HEK293 (cell line): ENCODE results near the gene PLSCR3.

Experiments
- CTCF ChIA-PET: fragments of 350-600 bp; formaldehyde crosslinking; extraction: SDS; loops from one replicate; lab custom pipeline; 2021; ENCODE audit warnings: antibody characterized with exemption; lab: Yijun Ruan, JAX
- POLR2A ChIA-PET: fragments of 300-600 bp; formaldehyde crosslinking; extraction: SDS; loops from one replicate; lab custom pipeline; 2020; ENCODE audit warnings: antibody characterized with exemption, inconsistent platforms; lab: Yijun Ruan, JAX
- H3K27ac ChIP-seq: fragments of 200-500 bp; sonication (Bioruptor generic); 2 replicates; pipeline ENCODE4 v1.5.1; 2014; ENCODE audit warnings: low read depth, low read length, control low read depth, inconsistent platforms; ENCODE audit errors: extremely low read depth
- H3K36me3 ChIP-seq, 2 experiments: fragments of 200-500 bp in 1 of 2; sonication (Bioruptor generic) in 1 of 2; 1 replicate in 1 of 2; 2 replicates in 1 of 2; pipeline ENCODE4 v1.5.1; 2014 to 2017; ENCODE audit warnings: inconsistent platforms in 2 of 2, low read length in 2 of 2; ENCODE audit not compliant: control insufficient read depth in 2 of 2, insufficient read depth in 1 of 2
- H3K4me1 ChIP-seq: fragments of 200-500 bp; sonication (Bioruptor generic); 2 replicates; pipeline ENCODE4 v1.5.1; 2014; ENCODE audit warnings: mild to moderate bottlenecking, low read length, inconsistent platforms; ENCODE audit not compliant: control insufficient read depth, insufficient read depth
- H3K4me3 ChIP-seq: 2 replicates; pipeline ENCODE4 v1.5.1; 2011; ENCODE audit warnings: low read depth, mild to moderate bottlenecking, control low read depth, low read length, moderate library complexity
- H3K9me3 ChIP-seq: fragments of 200-500 bp; sonication (Bioruptor generic); 2 replicates; pipeline ENCODE4 v1.5.1; 2014; ENCODE audit warnings: low read depth, low read length, inconsistent platforms; ENCODE audit not compliant: control insufficient read depth, insufficient read depth
- KLF9 ChIP-seq: fragments of 450-650 bp; formaldehyde crosslinking; IDR thresholded peaks from 2 replicates; pipeline ENCODE4 v1.5.1; 2016; ENCODE audit warnings: missing biosample characterization, missing genetic modification characterization, low read depth
- SCRT2 ChIP-seq: fragments of 450-650 bp; formaldehyde crosslinking; IDR thresholded peaks from 2 replicates; pipeline ENCODE4 v1.5.1; 2016; ENCODE audit warnings: missing biosample characterization, missing genetic modification characterization
- SP3 ChIP-seq: fragments of 450-650 bp; formaldehyde crosslinking; IDR thresholded peaks from 2 replicates; pipeline ENCODE4 v1.5.1; 2016; ENCODE audit warnings: missing biosample characterization, missing genetic modification characterization
- SP7 ChIP-seq: fragments of 450-650 bp; formaldehyde crosslinking; IDR thresholded peaks from 2 replicates; pipeline ENCODE4 v1.5.1; 2016; ENCODE audit warnings: missing biosample characterization, missing genetic modification characterization
- ZBTB17 ChIP-seq: fragments of 450-650 bp; formaldehyde crosslinking; IDR thresholded peaks from 2 replicates; pipeline ENCODE4 v1.5.1; 2016; ENCODE audit warnings: missing biosample characterization, missing genetic modification characterization
- ZNF239 ChIP-seq: fragments of 450-650 bp; formaldehyde crosslinking; IDR thresholded peaks from 2 replicates; pipeline ENCODE4 v1.5.1; 2016; ENCODE audit warnings: missing biosample characterization, missing genetic modification characterization
- ZNF292 ChIP-seq: fragments of 450-650 bp; formaldehyde crosslinking; IDR thresholded peaks from 2 replicates; pipeline ENCODE4 v1.5.1; 2016; ENCODE audit warnings: low read depth, missing biosample characterization, missing genetic modification characterization, borderline replicate concordance
- ZNF335 ChIP-seq: fragments of 450-650 bp; formaldehyde crosslinking; conservative IDR thresholded peaks from 2 replicates; pipeline ENCODE4 v1.5.1; 2016; ENCODE audit warnings: missing biosample characterization, missing genetic modification characterization
- ZNF394 ChIP-seq: fragments of 450-650 bp; formaldehyde crosslinking; IDR thresholded peaks from 2 replicates; pipeline ENCODE4 v1.5.1; 2016; ENCODE audit warnings: missing biosample characterization, missing genetic modification characterization, mild to moderate bottlenecking, moderate library complexity, borderline replicate concordance
- ZNF404 ChIP-seq: fragments of 450-650 bp; formaldehyde crosslinking; IDR thresholded peaks from 2 replicates; pipeline ENCODE4 v1.5.1; 2017; ENCODE audit warnings: missing biosample characterization, missing genetic modification characterization
- ZNF677 ChIP-seq: fragments of 450-650 bp; IDR thresholded peaks from 2 replicates; pipeline ENCODE4 v1.5.0; 2018; ENCODE audit warnings: missing biosample characterization, mild to moderate bottlenecking, missing genetic modification characterization, moderate library complexity
- TF ChIP-seq, protein P1 (sequence below): fragments of 450-650 bp; formaldehyde crosslinking; IDR thresholded peaks from 2 replicates; pipeline ENCODE4 v1.5.1; 2016; ENCODE audit warnings: missing biosample characterization, missing genetic modification characterization, borderline replicate concordance
- TF ChIP-seq, protein P2 (sequence below): fragments of 450-650 bp; formaldehyde crosslinking; IDR thresholded peaks from 2 replicates; pipeline ENCODE4 v1.5.1; 2017; ENCODE audit warnings: missing biosample characterization, missing genetic modification characterization
- TF ChIP-seq, protein P3 (sequence below): fragments of 450-650 bp; formaldehyde crosslinking; IDR thresholded peaks from 2 replicates; pipeline ENCODE4 v1.5.1; 2016; ENCODE audit warnings: missing biosample characterization, missing genetic modification characterization

The PLSCR3 gene

GRCh38 chr17:7341842-7342241, 52.5 kb downstream of the PLSCR3 start:
- Histone ChIP-seq H3K27ac (no peak overlapping the region), H3K4me1 (no peaks in the 10 kb centered on the region), H3K36me3 (no peaks in the 10 kb centered on the region), H3K4me3 (no peak overlapping the region), H3K9me3 (no peaks in the 10 kb centered on the region)
- CTCF ChIA-PET: interaction anchor here (0.7 to 5.8 kb wide), 4 partner anchors 12 to 296 kb away, joined by 3 to 29 read pairs (median 6); partner anchors contain the start of genes NEURL4 and SLC2A4
- POLR2A ChIA-PET: interaction anchor here (5.6 kb wide), 1 partner anchor 12 kb away, joined by 35 read pairs; the partner anchor contains the start of gene NEURL4
- TF ChIP-seq, protein P1, sequence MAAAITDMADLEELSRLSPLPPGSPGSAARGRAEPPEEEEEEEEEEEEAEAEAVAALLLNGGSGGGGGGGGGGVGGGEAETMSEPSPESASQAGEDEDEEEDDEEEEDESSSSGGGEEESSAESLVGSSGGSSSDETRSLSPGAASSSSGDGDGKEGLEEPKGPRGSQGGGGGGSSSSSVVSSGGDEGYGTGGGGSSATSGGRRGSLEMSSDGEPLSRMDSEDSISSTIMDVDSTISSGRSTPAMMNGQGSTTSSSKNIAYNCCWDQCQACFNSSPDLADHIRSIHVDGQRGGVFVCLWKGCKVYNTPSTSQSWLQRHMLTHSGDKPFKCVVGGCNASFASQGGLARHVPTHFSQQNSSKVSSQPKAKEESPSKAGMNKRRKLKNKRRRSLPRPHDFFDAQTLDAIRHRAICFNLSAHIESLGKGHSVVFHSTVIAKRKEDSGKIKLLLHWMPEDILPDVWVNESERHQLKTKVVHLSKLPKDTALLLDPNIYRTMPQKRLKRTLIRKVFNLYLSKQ (tag by site-specific recombination): no peak
- TF ChIP-seq SP3 (tag by site-specific recombination): no peak
- TF ChIP-seq KLF9 (tag by site-specific recombination): no peak
- TF ChIP-seq ZNF677 (tag by site-specific recombination): no peak
- no peak for TF ChIP-seq ZBTB17 (tag by site-specific recombination)
- TF ChIP-seq, protein P2, sequence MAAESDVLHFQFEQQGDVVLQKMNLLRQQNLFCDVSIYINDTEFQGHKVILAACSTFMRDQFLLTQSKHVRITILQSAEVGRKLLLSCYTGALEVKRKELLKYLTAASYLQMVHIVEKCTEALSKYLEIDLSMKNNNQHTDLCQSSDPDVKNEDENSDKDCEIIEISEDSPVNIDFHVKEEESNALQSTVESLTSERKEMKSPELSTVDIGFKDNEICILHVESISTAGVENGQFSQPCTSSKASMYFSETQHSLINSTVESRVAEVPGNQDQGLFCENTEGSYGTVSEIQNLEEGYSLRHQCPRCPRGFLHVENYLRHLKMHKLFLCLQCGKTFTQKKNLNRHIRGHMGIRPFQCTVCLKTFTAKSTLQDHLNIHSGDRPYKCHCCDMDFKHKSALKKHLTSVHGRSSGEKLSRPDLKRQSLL (tag by site-specific recombination): no peak
- TF ChIP-seq ZNF239: no peak
- no peak for TF ChIP-seq ZNF292 (tag by site-specific recombination)
- TF ChIP-seq ZNF394 (tag by site-specific recombination): no peak
- no peak for TF ChIP-seq SP7
- TF ChIP-seq ZNF404 (tag by site-specific recombination): no peak
- TF ChIP-seq ZNF335: no peak

DNA sequence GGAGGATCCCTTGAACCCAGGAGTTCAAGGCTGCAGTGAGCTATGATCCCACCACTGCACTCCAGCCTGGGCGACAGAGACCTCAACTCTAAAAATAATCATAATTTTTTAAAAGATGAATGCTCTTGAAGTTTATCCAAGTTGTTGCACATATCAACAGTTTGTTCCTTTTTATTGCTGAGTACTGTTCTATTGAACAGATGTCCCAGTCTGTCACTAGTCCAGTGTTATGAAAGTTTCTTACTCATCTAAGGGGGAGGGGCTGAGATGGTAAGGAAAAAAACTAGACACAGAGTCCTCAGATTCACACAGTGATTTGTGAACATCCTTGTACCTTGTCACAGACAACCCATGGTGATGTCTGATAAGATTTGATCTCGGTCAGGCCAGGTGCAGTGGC, 54.1 kb downstream of the PLSCR3 start:
- Histone ChIP-seq H3K9me3 (no peaks in the 10 kb centered on the region), H3K4me3 (no peak overlapping the region), H3K4me1 (no peaks in the 10 kb centered on the region), H3K27ac (no peak overlapping the region), H3K36me3 (no peaks in the 10 kb centered on the region)
- CTCF ChIA-PET: interaction anchor here (0.7 kb wide), 1 partner anchor 437 kb away, joined by 3 read pairs; no protein-coding TSS in a partner anchor
- TF ChIP-seq, protein P3, sequence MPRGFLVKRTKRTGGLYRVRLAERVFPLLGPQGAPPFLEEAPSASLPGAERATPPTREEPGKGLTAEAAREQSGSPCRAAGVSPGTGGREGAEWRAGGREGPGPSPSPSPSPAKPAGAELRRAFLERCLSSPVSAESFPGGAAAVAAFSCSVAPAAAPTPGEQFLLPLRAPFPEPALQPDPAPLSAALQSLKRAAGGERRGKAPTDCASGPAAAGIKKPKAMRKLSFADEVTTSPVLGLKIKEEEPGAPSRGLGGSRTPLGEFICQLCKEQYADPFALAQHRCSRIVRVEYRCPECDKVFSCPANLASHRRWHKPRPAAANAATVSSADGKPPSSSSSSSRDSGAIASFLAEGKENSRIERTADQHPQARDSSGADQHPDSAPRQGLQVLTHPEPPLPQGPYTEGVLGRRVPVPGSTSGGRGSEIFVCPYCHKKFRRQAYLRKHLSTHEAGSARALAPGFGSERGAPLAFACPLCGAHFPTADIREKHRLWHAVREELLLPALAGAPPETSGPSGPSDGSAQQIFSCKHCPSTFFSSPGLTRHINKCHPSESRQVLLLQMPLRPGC (tag by site-specific recombination): no peak
- TF ChIP-seq SCRT2 (tag by site-specific recombination): peak; percentile 80
- POLR2A ChIA-PET: interaction anchor here (0.6 kb wide), 1 partner anchor 11 kb away, joined by 4 read pairs; no protein-coding TSS in a partner anchor
